ENCODE results near the gene EPHB2. TPM values are rescaled to one million over a fixed set of nuclear protein-coding genes. Genes with fewer than 3 reads are reported as not detected.

Gene EPHB2
- total and polyA plus RNA-seq, 11 donors: 0.11 to 6.3 (median 0.70) TPM

DNA sequence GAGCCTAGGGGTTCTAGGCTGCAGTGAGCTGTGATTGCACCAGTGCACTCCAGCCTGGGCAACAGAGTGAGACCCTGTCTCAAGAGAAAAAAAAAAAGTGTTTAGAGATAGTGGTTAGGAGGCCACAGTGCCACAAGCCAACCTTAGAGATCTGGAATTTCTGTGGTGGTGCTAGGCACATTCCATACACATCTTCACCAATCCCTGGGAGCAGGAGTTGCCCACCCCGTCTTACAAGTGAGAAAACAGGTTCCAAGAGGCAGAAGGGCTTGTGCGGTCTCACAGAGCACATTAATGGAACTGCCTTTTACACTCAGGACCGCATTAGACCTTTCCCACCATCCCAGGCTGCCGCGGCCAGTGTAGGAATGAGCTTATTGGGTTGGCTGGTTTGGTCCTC is 93.2 kb downstream of the EPHB2 start:
- 88 to 95% (median 93%) methylated on average over 5 of the region's 5 CpGs for WGBS, 4 donors
- Histone ChIP-seq H3K36me3 (no peaks in the 10 kb centered on the region), H3K27ac (no peak overlapping the region), H3K27me3 (peaks cover 0 to 10% (median 0%) of the 10 kb centered on the region in 9 donors), H3K4me1 (peaks cover 0 to 9% (median 4%) of the 10 kb centered on the region in 12 donors), H3K9me3 (no peaks in the 10 kb centered on the region), H3K4me3 (no peak overlapping the region)
- TF ChIP-seq POLR2A (IDR thresholded peaks at IDR 0.05): no peak
- TF ChIP-seq, protein P1, sequence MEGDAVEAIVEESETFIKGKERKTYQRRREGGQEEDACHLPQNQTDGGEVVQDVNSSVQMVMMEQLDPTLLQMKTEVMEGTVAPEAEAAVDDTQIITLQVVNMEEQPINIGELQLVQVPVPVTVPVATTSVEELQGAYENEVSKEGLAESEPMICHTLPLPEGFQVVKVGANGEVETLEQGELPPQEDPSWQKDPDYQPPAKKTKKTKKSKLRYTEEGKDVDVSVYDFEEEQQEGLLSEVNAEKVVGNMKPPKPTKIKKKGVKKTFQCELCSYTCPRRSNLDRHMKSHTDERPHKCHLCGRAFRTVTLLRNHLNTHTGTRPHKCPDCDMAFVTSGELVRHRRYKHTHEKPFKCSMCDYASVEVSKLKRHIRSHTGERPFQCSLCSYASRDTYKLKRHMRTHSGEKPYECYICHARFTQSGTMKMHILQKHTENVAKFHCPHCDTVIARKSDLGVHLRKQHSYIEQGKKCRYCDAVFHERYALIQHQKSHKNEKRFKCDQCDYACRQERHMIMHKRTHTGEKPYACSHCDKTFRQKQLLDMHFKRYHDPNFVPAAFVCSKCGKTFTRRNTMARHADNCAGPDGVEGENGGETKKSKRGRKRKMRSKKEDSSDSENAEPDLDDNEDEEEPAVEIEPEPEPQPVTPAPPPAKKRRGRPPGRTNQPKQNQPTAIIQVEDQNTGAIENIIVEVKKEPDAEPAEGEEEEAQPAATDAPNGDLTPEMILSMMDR (IDR thresholded peaks at IDR 0.05): no peak
- intact Hi-C loops (cut with DNase I): no loop called here
- no peak for DNase-seq
- ATAC-seq: no peak

GRCh38 chr1:22804406-22804805 is 93.8 kb downstream of the EPHB2 start:
- DNase-seq: no peak
- Histone ChIP-seq H3K27me3 (peaks cover 0 to 10% (median 0%) of the 10 kb centered on the region in 9 donors), H3K27ac (no peak overlapping the region), H3K9me3 (no peaks in the 10 kb centered on the region), H3K4me1 (peaks cover 0 to 15% (median 7%) of the 10 kb centered on the region in 12 donors), H3K4me3 (no peak overlapping the region), H3K36me3 (no peaks in the 10 kb centered on the region)
- peak in 1 of 4 donors; percentile 11 for ATAC-seq
- TF ChIP-seq, protein P1 (IDR thresholded peaks at IDR 0.05): no peak
- TF ChIP-seq POLR2A (IDR thresholded peaks at IDR 0.05): no peak
- WGBS, 4 donors: 51 to 65% (median 63%) methylated on average over 6 of the region's 6 CpGs
- intact Hi-C loops (cut with DNase I): no loop called here

DNA sequence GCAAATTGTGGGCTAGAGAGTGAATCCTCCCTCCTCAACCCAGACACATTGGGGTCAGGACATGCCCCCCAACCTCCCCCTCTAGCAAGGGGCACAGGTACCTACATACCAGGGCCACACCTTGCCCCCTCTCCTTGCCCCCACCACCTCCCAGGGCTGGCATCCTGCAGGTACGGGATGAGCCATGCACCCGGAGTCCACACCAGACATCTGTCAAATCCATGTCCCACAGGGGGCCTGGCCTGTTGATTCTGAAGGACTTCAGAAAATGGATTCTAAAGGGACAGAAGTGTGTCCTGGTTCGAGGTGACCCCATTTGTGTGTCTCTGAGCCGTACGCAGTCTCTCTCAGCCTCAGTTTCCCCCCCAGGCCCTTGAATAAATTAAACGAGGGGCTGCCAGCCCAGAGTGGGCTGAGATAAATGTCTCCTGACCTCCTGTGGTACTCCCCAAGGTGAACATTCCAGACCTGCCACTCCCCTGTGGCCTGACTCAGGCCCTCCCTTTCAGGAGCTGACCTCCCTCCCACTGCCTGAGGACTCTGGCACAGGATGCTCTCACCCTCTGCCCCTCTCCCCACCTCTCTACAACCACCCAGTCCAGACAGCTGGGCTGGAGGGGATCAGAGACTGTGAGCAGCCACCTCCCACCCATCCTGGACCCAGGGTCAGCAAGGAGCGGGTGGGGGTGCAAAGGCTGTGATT is 94.5 kb downstream of the EPHB2 start:
- intact Hi-C loops (cut with DNase I): no loop called here
- DNase-seq: no peak

DNA sequence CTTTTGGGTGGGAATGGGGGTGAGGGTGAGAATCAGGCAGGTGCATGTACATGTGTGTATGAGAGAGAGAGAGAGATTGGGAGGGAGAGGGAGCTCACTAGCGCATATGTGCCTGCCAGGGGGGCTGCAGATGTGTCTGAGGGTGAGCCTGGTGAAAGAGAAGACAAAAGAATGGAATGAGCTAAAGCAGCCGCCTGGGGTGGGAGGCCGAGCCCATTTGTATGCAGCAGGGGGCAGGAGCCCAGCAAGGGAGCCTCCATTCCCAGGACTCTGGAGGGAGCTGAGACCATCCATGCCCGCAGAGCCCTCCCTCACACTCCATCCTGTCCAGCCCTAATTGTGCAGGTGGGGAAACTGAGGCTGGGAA is 95.0 kb downstream of the EPHB2 start:
- WGBS, 4 donors: 75 to 91% (median 82%) methylated on average over 4 of the region's 4 CpGs
- TF ChIP-seq, protein P1 (IDR thresholded peaks at IDR 0.05): no peak
- TF ChIP-seq POLR2A (IDR thresholded peaks at IDR 0.05): no peak

More for the DNA sequence above, 94.5 kb downstream of the EPHB2 start:
- Histone ChIP-seq H3K4me3 (no peak overlapping the region), H3K27ac (no peak overlapping the region), H3K4me1 (peaks cover 0 to 18% (median 7%) of the 10 kb centered on the region in 12 donors), H3K9me3 (no peaks in the 10 kb centered on the region), H3K27me3 (peaks cover 0 to 10% (median 0%) of the 10 kb centered on the region in 9 donors), H3K36me3 (no peaks in the 10 kb centered on the region)
- WGBS, 4 donors: 80 to 94% (median 85%) methylated on average over 7 of the region's 7 CpGs
- no peak for ATAC-seq
- TF ChIP-seq, protein P1 (IDR thresholded peaks at IDR 0.05): no peak
- TF ChIP-seq POLR2A (IDR thresholded peaks at IDR 0.05): no peak

More for the DNA sequence above, 95.0 kb downstream of the EPHB2 start:
- Histone ChIP-seq H3K4me3 (no peak overlapping the region), H3K27ac (no peak overlapping the region), H3K9me3 (no peaks in the 10 kb centered on the region), H3K27me3 (peaks cover 0 to 10% (median 0%) of the 10 kb centered on the region in 9 donors), H3K4me1 (peaks cover 0 to 18% (median 7%) of the 10 kb centered on the region in 12 donors), H3K36me3 (no peaks in the 10 kb centered on the region)
- DNase-seq: no peak
- ATAC-seq: no peak
- intact Hi-C loops (cut with DNase I): no loop called here
